Activated CD4-positive, alpha-beta T cell treated with anti-CD3 and anti-CD28 coated beads for 48 hours (primary cell): ENCODE data around the gene NOS1.

ENCODE experiments used
- DNase-seq: peaks from one replicate; pipeline ENCODE4 v3.0.0-alpha.2; 2020

Gene NOS1

DNA sequence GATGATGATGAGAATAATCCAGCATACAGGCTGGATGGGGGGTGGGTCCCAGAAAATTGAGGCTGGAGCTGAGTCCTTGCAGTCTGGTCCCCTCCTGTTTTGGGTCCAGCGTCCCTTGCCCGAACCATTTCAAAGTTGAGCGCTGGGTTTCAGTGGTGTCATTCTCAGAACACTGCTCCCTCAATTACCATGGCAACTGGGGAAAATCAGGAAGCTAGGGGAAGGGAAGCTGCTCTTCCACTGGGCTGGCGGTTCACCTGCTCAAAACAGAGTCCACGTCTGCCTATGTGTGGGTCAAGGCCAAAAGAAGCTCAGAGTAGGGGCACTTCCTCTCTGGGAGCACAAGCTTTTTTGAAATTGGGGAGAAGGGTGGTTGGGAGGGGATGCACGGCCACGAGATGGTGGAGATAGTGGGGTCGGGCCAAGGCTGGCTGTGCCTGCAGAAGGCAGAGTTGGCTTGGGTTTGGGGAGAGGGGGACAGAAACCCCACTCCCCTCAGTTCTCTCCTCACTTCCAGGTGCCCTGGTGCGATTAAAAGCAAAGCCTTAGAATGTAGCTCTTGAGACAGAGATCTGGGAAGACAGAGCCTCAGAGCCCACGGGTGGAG lies 1.7 kb upstream of the NOS1 start:
- no peak for DNase-seq

DNA sequence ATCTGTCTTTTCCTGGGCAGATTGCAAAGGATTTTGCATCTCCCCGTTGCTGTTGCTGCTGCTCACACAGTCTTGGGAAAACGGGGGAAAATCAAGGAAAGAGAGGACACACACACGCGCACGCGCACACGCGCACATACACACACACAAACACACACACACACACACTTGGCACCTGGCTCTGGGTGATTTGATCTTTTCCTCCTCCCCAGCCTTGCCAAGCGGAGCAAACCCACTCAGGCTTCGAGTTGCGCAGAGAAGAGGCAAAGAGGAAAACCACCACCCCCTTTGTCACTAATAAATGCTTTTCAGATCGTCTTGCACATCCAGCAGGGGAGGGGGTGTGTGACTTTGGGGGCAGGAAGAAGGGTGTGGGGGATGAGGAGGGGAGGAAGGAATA lies 965 bp upstream of the NOS1 start:
- DNase-seq = no peak

DNA sequence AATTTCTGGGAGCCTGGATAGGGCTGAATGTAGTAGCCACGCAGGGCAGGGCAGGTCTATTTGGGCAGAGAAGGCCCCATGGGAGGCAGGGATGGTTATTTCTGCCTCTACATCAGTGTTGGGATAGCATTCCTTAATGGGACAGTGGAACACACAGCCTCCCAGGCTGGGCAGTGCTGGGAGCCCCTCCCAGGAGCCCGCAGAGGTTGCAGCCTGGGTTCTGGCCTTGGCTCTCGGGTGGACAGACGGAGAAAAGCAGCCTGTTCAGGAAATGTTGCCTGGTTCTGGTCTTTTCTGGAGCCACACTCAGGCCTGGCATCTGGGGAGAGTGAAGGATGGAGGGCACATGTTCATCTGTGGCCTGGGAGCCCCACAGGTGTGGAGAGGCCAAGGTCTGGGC lies 479 bp upstream of the NOS1 start:
- DNase-seq = no peak

DNA sequence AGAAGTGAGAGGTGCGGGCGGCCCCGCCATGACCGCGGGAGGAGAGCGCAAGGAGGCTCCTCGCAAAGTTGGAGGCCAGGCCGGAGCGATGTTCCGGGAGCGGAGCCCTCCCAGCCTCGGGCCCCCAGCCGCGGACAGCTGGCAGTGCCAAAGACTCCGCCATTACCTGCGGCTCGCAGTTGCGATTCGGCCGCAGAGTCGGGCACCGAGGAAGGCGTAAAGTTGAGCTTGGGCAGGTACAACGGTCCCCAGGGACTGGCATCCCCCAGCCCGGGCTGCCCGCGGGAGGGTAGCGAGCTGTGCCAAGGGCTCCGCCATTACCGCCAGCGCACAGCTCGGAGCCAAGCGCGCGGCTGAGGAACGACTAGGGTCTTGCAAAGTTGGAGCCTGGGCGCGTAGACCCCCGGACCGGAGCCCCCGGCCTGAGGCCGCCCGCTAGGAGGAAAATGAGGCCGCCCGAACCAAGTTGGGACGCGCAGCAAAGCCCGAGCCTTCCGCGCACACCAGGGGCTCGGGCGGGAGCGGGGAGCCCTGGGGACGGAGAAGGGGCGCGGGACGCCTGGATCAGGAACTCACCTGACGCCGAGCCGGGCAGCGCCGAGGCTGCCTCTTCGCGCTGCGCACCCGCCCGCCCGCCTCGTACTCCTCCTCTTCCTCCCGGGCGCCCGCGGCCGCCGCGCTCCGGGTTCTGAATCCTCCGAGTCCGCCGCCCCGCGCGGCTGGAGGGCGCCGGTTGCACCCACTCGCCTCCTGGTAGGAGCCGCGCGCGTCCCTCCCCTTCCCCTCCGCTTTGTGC lies 677 bp downstream of the NOS1 start:
- DNase-seq = no peak

DNA sequence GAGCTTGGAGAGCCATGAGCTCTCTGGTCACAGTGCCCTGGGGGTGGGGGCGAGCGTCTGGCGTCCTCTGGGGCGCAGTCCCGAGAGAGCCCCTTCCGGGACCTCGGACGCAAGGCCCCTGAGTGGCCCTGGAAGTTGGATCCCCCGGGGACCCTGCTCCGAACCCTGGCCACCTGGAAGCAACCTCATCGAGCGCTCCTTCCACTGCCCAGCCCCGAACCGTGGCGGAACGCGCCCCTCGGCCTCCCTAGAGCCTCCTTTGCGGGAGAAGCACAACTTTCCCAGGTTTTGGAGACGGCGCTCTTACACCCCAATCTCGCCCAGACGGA lies 1.2 kb downstream of the NOS1 start:
- no peak for DNase-seq

DNA sequence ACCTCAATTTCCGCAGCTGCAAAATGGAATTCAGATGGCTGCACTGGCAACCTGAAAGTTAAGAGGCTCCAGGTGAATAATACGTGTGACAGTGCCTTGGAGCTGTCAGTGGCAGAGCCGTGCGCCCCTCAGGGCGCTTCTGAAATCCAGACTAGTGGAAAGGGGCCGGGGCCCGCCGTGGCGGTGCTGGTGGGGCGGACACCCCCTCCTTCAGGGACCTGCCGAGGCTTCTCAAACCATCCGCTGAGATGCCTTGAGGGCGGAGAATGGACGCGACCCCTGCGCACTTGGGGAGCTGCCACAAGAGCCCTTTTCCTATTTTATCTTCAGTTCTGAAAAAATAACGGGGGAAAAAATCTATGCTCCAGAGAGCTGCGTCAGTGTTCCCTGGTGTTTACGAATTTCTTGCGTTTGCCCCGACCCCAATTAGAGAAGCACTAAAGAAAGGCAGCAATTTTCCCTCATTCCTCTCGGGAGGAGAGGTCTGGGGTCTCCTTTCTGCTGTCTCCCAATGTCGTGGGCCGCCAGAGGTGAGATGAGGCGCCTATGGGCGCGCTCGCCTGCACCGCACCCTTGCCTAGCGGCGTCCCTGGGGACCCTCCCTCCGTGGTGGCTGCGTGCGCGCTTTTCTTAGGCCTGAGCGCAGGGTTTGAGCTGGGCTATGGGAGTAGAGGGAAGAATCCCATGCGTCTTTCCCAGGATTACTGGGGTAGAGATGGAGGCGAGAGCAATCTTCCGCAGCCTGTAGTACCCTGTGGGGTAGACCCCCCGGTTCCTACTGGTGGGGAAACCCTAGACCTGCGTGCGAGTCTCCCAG lies 2.2 kb downstream of the NOS1 start:
- DNase-seq = no peak

DNA sequence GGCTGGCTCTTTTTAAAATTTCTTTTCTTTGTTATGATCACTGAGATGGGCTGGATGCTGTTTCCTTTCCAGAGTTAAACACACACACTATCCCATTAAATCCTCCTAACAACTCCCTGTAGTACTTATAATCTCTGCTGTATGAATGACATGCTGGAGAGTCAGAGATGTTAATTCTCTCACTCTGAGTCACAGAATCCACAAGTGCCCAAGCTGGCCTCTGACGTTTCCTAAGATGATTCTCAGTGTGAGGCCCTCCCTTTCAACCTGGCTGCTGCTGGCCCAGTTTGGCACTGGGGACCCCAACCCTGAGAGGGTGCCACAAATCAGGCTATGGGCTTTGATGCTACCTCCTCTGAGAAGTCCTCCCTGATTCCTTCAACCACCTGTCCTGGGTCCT lies 5.4 kb downstream of the NOS1 start:
- DNase-seq = no peak

DNA sequence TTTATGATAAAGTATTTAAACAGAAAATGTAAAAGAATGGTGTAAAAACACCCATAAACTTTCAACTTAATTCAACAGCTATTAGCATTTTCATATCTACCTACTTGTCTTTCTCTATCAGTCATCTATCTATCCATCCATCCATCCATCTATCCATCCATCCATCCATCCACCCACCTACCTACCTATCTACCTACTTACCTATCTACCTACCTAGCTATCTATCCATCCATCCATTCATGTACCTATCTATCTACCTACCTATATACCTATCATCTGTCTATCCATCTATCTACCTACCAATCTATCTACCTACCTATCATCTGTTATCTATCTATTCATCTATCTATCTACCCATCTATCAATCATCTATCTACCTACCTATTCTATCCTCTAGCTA lies 8.5 kb downstream of the NOS1 start:
- DNase-seq = no peak

DNA sequence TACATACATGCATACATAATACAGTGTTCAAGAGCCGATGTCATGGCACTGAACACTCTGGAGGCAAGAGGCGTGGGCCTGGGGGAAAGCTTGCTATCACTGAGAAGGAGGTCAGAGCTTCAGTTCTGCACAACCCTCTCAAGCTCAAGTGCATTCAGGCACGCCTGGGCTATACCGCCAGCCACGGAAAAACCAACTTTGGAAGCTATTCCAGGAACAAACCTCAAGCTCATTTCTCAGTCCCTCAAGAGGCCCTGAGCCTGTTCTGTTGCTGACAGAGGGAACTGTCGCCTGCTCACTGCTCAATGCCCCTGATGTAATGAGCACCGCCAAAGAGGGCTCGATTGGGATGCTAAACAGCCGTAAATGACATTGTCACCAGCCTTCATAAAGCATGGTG lies 9.2 kb downstream of the NOS1 start:
- no peak for DNase-seq

DNA sequence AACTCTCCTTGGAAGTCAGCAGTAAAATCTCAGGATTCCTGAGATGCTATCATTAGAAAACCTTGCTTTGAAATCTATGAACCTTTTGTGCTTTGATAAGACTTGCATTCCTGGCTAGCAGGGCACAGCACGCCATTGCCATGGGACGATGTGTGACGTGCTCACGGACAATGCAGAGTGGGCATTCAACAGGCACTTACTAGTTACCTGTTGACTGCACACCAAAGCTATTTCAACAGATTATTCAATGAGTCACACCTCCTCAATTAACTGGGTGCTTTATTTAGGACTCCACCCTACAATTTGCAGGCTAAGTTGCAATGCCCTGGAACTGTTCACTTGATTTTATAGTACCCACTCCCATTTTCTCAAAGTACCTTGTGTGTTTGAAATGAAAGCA lies 11.3 kb downstream of the NOS1 start:
- no peak for DNase-seq

DNA sequence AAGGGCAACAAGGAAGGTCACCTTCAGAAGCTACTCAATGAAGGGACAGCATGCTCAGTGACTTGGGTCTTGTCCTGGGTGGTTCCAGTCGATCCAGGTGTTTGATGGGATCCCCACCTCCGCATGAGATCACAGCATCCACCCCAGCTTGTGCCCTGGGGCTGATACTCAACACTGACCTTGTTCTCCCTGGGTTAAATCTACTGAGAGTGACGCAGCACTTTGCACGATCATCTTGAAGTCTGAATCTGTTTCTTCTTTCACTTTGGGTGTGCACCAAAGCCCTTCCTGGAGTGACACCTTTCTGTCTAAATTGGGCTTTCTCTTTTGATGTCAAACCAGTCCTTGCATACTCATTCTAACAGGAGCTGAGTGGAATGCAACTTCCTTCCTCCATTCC lies 13.8 kb downstream of the NOS1 start:
- DNase-seq = no peak

DNA sequence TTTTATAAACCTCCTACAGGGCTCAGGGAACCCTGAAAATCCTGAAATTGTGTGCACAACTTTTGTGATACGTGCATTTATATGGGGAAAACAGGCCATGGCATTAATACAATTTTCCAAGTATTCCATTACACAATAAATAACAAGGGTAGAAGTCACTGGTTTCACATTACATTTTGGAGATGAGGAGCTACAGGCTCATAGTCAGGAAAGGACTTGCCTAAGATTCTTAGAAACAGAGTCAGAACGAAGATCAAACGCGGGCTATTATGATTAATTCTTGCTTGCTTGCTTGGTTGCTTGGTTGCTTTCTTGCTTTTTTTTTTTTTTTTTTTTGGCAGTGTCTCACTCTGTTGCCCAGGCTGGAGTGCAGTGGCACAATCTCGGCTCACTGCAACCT lies 16.7 kb downstream of the NOS1 start:
- no peak for DNase-seq

DNA sequence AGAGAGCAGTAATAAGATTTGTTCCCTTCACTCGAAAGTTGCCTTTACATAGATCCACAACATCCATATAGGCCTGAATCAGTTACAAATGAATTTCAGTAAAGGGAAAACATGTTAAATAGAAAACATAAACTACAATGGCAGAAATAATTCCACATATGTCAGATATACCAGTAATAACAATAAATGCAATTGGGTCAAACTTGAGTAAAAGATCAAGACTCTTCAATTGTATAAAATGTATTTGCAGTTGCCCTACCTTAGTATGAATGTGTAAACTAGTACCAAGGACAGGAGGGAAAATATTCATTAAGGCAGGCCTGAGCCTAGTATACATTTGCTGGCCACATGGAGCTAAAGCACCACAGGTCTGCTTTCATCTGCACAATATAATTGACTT lies 17.6 kb downstream of the NOS1 start:
- no peak for DNase-seq

DNA sequence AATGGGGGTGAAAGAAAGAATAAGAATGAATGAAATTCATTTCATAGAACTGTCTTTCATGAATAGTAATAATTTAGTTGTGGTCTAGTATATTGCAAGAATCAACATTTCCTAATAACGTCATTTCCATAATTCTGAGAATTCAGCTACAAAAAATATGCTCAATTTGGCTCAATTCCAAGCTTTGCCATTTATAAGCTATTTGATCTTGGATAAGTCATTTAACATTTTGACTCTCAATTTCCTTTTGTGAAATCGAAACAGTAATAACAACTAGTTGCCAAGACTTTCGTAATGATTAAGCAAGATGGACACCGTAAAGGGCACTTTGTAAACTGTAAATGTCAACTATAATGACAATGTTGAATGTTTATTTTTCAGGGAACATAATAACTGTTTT lies 18.1 kb downstream of the NOS1 start:
- no peak for DNase-seq

DNA sequence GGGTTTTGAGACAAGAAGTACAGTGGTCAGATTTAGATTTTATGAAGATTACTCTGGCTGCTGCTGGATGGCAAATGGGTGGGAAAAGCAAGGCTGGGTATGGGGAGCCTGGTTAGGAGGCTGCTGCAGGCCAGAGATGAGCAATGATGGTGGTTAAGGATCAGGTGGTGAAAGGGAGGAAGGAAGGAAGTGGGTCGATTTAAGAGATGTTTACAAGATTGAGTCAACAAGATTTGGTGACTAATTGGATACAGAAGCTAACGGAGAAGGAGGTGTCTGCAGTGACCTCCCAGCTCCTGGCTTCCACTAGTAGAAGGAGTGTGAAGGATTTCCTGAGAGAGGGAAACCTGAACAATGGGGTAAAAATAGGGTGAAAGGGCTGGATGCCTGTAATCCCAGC lies 18.7 kb downstream of the NOS1 start:
- DNase-seq = no peak

DNA sequence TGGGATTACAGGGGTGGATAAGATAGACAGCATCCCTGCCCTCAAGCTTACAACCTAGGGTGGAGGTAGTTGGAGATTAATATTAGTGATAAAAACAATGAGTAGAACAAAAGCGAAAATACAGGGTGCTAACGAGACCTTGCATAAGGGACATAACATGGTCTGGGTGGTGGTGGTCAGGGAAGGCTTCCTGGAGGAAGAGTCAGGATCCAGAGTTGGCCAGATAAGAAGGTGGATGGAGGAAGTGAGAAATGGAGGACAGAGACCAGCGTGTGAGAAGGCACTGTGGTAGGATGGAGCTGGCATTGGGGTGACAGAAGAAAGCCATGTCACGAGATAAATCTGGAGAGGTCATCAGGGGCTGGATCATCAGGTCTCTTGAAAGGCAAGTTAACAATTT lies 19.2 kb downstream of the NOS1 start:
- no peak for DNase-seq

DNA sequence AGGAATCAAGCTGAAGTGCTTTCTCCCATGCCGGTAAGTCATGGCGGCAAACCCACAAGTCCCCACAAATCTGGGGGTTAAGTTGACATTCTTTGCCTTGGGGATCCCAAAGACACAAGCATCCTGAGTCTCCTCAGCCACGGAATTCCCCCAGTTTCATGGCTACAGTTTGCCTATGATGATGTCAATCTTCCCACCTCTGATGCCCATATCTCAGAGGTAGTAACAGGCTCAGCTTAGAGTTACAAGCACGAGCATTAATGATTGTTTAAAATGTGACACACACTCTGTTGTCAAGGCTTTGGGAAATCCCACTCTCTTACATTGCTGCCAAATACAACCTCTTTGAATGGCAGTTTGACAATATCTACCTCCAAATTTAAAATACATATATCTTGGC lies 22.3 kb downstream of the NOS1 start:
- no peak for DNase-seq

DNA sequence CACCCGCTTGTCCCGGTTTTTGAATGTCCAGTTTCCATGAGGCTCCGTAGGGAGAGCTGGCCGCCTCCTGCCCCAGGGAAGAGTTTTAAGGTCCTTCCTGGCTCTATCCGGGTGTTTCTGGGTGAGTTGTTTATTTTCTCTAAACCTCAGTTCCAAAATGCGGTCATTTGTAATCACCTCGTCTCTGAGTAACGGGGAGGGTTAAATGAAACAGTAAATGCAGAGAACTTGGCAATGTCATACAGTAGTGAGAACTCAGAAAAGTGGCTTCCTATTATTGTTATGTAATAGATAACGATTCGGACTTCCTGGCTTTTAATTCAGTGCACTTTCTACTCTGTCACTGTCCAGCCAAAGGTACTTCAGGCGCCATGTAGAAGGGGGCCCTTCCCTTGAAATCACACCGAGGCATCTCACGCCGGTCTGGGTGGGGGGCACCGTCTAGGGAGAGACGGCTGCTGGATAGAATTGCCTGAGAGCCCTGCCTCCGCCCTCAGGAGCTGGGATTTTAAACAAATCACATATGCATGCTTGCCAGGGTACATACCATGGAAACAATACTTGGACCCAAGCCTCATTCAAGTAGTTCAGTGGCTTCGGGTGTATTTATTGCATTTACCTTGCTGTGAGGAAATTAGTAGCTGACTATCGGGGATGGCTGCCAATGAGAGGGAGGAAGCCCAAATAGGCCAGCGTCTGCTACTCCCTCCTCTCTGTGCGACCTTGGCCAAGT lies 26.4 kb downstream of the NOS1 start:
- no peak for DNase-seq

DNA sequence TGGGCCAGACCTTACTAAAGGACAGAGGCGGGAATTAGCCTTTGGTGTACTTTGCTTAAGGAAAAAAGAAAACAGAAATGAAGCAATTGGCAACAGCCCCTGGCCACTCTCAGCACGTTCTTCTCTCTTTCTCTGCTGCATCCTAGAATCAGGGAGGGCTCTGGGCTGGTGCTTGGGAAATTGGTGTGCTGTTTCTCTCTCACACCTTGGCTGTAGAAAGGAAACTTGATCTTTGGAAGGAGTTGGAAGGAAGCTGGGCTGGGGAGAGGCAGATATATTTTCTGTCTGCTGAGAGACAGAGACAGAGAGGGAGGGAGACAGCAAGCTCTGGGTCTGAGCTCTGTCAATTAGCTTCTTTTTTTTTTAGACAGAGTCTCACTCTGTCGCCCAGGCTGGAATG lies 27.4 kb downstream of the NOS1 start:
- no peak for DNase-seq

DNA sequence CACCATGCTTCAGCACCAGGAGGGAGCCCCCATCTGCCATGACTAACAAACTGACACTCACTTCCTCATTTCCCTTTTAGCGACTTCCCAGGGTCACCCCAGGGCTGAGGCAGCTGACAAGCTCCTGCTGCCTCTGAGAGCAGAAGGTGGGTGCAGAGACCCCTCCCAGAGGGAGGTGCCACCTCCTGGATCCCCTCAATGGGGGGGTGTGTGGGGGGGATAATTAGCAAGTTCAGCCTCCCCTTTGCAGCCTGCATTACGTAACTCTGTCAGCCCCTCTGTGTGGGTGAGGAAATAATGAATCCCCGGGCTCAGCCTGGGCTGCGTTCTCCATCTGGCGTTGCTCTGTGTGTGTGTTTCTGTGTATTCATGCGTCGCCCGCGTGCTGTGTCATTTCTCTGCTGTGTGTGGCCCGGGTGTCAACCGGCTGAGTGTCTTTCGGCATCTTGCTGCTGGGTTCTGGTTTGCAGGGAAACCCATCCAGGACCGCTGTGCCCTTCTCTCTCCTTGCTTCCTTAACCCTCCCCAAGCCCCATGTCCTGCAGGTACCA lies 28.0 kb downstream of the NOS1 start:
- DNase-seq = no peak

DNA sequence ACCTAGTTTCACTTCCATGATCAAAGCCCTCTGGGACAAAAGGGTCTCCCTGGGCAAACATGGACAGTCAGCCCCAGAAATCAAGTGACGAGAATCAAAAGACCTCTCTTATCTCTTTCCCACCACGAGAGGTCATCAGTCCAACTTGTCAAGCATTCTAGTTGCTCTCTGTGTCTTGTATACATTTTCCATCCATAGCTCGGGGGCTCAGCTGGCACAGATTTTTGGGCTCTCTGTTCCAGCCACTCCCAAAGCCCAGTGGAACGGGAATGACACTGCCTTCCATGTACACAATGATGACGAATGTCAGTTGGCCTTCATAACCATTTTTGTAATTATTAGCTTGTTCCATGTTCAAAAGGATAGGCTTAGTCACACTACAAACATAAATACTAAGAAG lies 29.7 kb downstream of the NOS1 start:
- no peak for DNase-seq

DNA sequence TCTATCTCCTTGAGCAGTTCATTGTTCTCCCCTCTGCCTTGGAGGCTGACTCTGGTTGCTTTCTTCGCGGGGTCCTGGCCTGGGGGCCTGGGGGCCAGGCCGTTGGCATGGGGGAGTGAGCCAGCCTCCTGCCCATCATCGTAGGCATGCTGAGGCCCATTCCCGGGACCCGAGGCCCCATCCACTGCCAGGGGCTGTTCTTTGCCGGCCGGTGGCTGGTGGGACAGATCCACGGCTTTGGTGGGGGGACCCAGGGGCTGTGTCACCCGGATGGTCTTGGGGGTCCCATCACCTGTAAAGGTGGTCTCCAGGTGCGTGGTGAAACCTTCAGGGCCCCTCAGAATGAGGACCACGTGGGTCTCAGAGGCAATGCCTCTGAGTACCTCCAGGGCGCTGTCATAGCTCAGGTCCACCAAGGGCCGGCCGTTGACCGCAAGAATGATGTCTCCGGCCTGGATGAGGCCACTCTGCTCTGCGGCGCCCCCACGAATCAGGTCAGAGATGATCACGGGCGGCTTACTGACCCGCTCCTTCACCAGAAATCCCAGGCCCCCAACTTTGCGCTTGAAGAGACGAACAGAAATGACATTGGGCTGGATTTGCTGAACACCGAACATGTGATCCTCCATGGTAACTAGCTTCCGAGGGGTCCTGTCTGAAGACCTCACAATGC lies 30.8 kb downstream of the NOS1 start:
- no peak for DNase-seq

DNA sequence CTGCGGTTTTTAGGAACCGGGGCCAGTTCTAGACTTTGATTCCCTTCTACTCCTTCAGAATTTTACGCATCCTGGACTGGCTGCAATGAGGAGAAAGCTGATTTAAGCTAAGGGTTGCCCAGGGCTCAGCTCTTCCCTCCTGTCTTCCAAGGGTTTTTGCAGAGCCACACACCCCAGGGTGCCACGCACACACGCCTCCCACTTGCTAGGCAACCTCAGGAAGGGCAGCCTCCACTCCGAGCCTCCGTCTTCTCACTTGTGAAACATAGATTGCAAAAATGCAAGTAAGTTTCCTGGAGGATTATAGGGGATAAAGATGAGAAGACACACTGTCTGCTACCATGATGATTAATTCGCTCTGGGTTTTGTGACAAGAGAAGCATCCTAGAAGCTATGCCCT lies 31.7 kb downstream of the NOS1 start:
- no peak for DNase-seq
